ENCODE measurements around the gene RYR3. TPM values are rescaled to one million over a fixed set of nuclear protein-coding genes. Genes with fewer than 3 reads are reported as not detected.

Gene RYR3
- total RNA-seq, 4 donors from 2014 or later: 3.7 to 7.2 (median 4.5) TPM

GRCh38 chr15:33730815-33731214 lies 420.0 kb downstream of the RYR3 start:
- TF ChIP-seq CTCF (IDR thresholded peaks at IDR 0.05) (no peak), EP300 (IDR thresholded peaks at IDR 0.05) (no peak), POLR2A (IDR thresholded peaks at IDR 0.05; ENCODE audit: low read depth) (no peak), POLR2AphosphoS5 (IDR thresholded peaks at IDR 0.05) (no peak)
- Histone ChIP-seq H3K36me3 (peaks cover 0 to 17% (median 0%) of the 10 kb centered on the region in 4 donors), H3K9me3 (no peaks in the 10 kb centered on the region), H3K27ac (replicated peaks in 1 of 4) (no peak overlapping the region), H3K4me1 (no peaks in the 10 kb centered on the region), H3K4me3 (no peak overlapping the region), H3K27me3 (no peaks in the 10 kb centered on the region)
- WGBS: 89% methylated on average over 4 of the region's 4 CpGs
- intact Hi-C loops (cut with DNase I): no loop called here
- DNase-seq (ENCODE audit: extremely low spot score): no peak

GRCh38 chr15:33735143-33735542 lies 424.4 kb downstream of the RYR3 start:
- intact Hi-C loops (cut with DNase I): no loop called here
- Histone ChIP-seq H3K9me3 (no peaks in the 10 kb centered on the region), H3K27me3 (no peaks in the 10 kb centered on the region), H3K4me1 (no peaks in the 10 kb centered on the region), H3K36me3 (peaks cover 0 to 7% (median 0%) of the 10 kb centered on the region in 4 donors), H3K4me3 (no peak overlapping the region), H3K27ac (replicated peaks in 1 of 4) (no peak overlapping the region)
- 20% methylated on average over 1 of the region's 1 CpG for WGBS
- no peak for DNase-seq (ENCODE audit: extremely low spot score)
- TF ChIP-seq POLR2A (IDR thresholded peaks at IDR 0.05; ENCODE audit: low read depth) (no peak), EP300 (IDR thresholded peaks at IDR 0.05) (no peak), POLR2AphosphoS5 (IDR thresholded peaks at IDR 0.05) (no peak), CTCF (IDR thresholded peaks at IDR 0.05) (no peak)

GRCh38 chr15:33735637-33736247 lies 425.0 kb downstream of the RYR3 start:
- Histone ChIP-seq H3K9me3 (no peaks in the 10 kb centered on the region), H3K4me1 (no peaks in the 10 kb centered on the region), H3K27me3 (no peaks in the 10 kb centered on the region), H3K27ac (replicated peaks in 1 of 4) (no peak overlapping the region), H3K36me3 (peaks cover 0 to 7% (median 0%) of the 10 kb centered on the region in 4 donors), H3K4me3 (no peak overlapping the region)
- WGBS: 45% methylated on average over 7 of the region's 7 CpGs
- DNase-seq (ENCODE audit: extremely low spot score): no peak
- intact Hi-C loops (cut with DNase I): no loop called here
- TF ChIP-seq POLR2A (IDR thresholded peaks at IDR 0.05; ENCODE audit: low read depth) (no peak), POLR2AphosphoS5 (IDR thresholded peaks at IDR 0.05) (no peak), CTCF (IDR thresholded peaks at IDR 0.05) (peak; percentile 21 to 36 (median 30)), EP300 (IDR thresholded peaks at IDR 0.05) (no peak)

- intact Hi-C loops (cut with DNase I): no loop called here
- Histone ChIP-seq H3K4me3 (no peak overlapping the region), H3K9me3 (no peaks in the 10 kb centered on the region), H3K4me1 (peaks cover 0 to 14% (median 11%) of the 10 kb centered on the region in 4 donors), H3K27ac (replicated peaks in 1 of 4) (no peak overlapping the region), H3K36me3 (peaks cover 0 to 4% (median 0%) of the 10 kb centered on the region in 4 donors), H3K27me3 (no peaks in the 10 kb centered on the region)
- WGBS: 45% methylated on average over 15 of the region's 15 CpGs
- TF ChIP-seq POLR2A (IDR thresholded peaks at IDR 0.05; ENCODE audit: low read depth) (no peak), POLR2AphosphoS5 (IDR thresholded peaks at IDR 0.05) (no peak), CTCF (IDR thresholded peaks at IDR 0.05) (peak; percentile 51 to 76 (median 56))
- no peak for DNase-seq (ENCODE audit: extremely low spot score)
Measured at GRCh38 chr15:33737687-33738601, 427.2 kb downstream of the RYR3 start.

Data from esophagus muscularis mucosa (tissue), 4 donors.